Activated B cell treated with CpG ODN at 0.5 μM for 24 hours (primary cell): ENCODE results near the gene TPH1. TPM values are rescaled to one million over a fixed set of nuclear protein-coding genes. Genes with fewer than 3 reads are reported as not detected.

Source experiments
- ATAC-seq: fragments of 200-7000 bp; cut with Tn5 transposase; one replicate; pipeline ENCODE4 v1.10.0; 2021; ENCODE audit warnings: low read depth, mild to moderate bottlenecking, moderate library complexity
- CTCF ChIA-PET: fragments of 350-600 bp; sonication (Branson Sonifier 250); formaldehyde crosslinking; loops from one replicate; lab custom pipeline; 2021; ENCODE audit warnings: antibody characterized with exemption; lab: Charles Lee
- POLR2A ChIA-PET: fragments of 350-600 bp; sonication (Branson Sonifier 250); formaldehyde crosslinking; loops from one replicate; lab custom pipeline; 2021; ENCODE audit warnings: antibody characterized with exemption; lab: Charles Lee
- DNase-seq: peaks from one replicate; pipeline ENCODE4 v3.0.0; 2022
- H3K27ac Mint-ChIP-seq: one replicate; pipeline ENCODE4 v1.8.0; 2020; ENCODE audit warnings: mixed read lengths
- H3K27me3 Mint-ChIP-seq: one replicate; pipeline ENCODE4 v1.8.0; 2021; ENCODE audit warnings: mixed read lengths
- H3K36me3 Mint-ChIP-seq: one replicate; pipeline ENCODE4 v1.8.0; 2021; ENCODE audit warnings: low read depth, mixed read lengths
- H3K4me1 Mint-ChIP-seq: one replicate; pipeline ENCODE4 v1.8.0; 2021; ENCODE audit warnings: mixed read lengths
- H3K4me3 Mint-ChIP-seq: one replicate; pipeline ENCODE4 v1.8.0; 2020; ENCODE audit warnings: mild to moderate bottlenecking, mixed read lengths
- H3K9me3 Mint-ChIP-seq: one replicate; pipeline ENCODE4 v1.8.0; 2020; ENCODE audit warnings: mixed read lengths
- CTCF ChIP-seq: fragments of 200-600 bp; IDR thresholded peaks from one replicate; pipeline ENCODE4 v1.8.0; 2022; ENCODE audit warnings: antibody characterized with exemption, mild to moderate bottlenecking
- intact Hi-C: fragments of 100-400 bp; cut with micrococcal nuclease; formaldehyde crosslinking; loops from one replicate; pipeline ENCODE4 v1.15.1; 2024
- total RNA-seq: library from RNA; stranded (reverse); gene quantifications from 2 replicates; pipeline ENCODE4 v1.2.3, GENCODE V29; 2022

The TPH1 gene
- total RNA-seq, 1 donor from 2014 or later, result 1.4 TPM

DNA sequence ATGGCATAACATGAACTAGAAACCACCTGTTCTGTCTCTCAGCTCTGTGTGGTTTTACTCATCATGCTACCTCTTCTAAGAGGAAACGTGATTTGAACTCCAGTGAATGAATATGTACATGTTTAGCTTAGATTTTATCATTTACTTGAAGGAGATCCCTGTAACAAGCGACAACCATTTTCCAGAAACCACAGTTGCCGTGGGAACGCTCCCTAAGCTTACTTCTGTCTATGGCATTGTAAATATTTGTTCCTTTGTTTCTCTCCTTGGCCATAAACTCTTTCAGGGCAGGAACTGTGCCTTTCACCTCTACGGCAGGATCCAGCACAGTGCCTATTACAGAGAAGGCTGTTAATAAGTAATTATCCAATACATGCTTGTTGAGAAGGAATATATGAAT is 17.1 kb upstream of the TPH1 start:
- H3K27me3 Mint-ChIP-seq, result no peaks in the 10 kb centered on the region
- CTCF ChIA-PET, result no interaction called here
- intact Hi-C loops, result no loop called here
- no peak for TF ChIP-seq CTCF
- no peak overlapping the region for H3K27ac Mint-ChIP-seq
- no peak overlapping the region for H3K4me3 Mint-ChIP-seq
- no peaks in the 10 kb centered on the region for H3K9me3 Mint-ChIP-seq
- H3K36me3 Mint-ChIP-seq, result peaks cover 2% of the 10 kb centered on the region
- POLR2A ChIA-PET, result interaction anchor here (0.6 kb wide), 1 partner anchor 338 kb away, joined by 3 read pairs; no protein-coding TSS in a partner anchor
- no peak for DNase-seq
- no peak for ATAC-seq
- H3K4me1 Mint-ChIP-seq, result no peaks in the 10 kb centered on the region

DNA sequence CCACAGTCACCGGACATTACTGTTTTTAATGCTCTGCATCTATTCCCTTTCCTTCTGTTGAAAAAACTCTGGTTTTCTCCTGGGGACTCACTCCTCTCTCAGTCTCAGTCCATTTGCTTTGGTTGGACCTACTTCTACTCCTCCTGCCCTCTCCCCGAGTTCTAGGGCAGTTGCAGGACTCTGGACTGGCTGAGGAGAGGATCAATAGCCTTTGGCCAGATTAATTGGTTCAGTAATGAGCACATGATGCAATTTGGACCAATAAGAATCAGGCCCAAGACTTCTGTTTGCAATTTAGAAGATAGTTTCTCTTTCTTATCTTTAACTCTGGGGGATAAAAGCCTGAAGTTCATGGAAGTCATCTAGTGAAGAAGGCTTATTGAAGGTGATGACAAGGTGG is 15.3 kb upstream of the TPH1 start:
- TF ChIP-seq CTCF, result no peak
- Mint-ChIP-seq H3K36me3 (peaks cover 2% of the 10 kb centered on the region), H3K9me3 (no peaks in the 10 kb centered on the region), H3K27me3 (no peaks in the 10 kb centered on the region), H3K27ac (no peak overlapping the region), H3K4me3 (no peak overlapping the region), H3K4me1 (no peaks in the 10 kb centered on the region)
- no peak for ATAC-seq
- no peak for DNase-seq
- ChIA-PET CTCF (no interaction called here), POLR2A (no interaction called here)
- intact Hi-C loops, result no loop called here

- DNase-seq (no peak), ATAC-seq (no peak)
- Mint-ChIP-seq H3K36me3 (no peaks in the 10 kb centered on the region), H3K27me3 (no peaks in the 10 kb centered on the region), H3K4me1 (no peaks in the 10 kb centered on the region), H3K9me3 (no peaks in the 10 kb centered on the region), H3K27ac (no peak overlapping the region), H3K4me3 (no peak overlapping the region)
- intact Hi-C loops, result no loop called here
- POLR2A ChIA-PET, result no interaction called here
- TF ChIP-seq CTCF, result no peak
- CTCF ChIA-PET, result no interaction called here
Measured at GRCh38 chr11:18056561-18057181, 10.6 kb upstream of the TPH1 start.

DNA sequence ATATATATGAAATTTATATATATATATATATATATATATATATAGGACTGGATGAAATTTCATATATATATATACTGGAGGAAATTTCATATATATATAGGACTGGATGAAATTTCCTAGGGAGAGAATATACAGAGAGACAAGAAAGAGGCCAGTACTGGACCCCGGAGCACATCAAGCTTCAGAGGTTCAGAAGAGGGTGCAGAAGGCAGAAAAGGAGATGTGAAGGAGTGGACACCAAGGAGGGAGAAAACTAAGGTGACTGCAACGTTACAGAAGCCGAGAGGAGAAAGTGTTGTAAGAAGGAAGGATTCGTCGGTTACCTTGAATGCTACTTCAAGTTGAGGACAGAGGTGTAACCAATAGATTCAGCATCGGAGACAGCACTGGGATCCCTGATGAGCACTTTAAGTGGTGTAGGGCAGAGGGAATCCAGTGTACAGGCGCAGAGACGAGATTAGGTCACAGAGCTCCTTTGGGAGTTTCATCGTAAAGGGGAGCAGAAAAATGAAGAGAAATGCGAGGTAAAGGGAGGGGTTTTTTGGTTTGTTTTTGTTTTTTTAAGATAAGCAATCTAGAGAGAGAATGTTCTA is 8.5 kb upstream of the TPH1 start:
- TF ChIP-seq CTCF, result no peak
- Mint-ChIP-seq H3K27ac (no peak overlapping the region), H3K4me1 (no peaks in the 10 kb centered on the region), H3K4me3 (no peak overlapping the region), H3K27me3 (no peaks in the 10 kb centered on the region), H3K9me3 (no peaks in the 10 kb centered on the region), H3K36me3 (no peaks in the 10 kb centered on the region)
- ATAC-seq (no peak), DNase-seq (no peak)
- intact Hi-C loops, result no loop called here
- ChIA-PET POLR2A (no interaction called here), CTCF (no interaction called here)

DNA sequence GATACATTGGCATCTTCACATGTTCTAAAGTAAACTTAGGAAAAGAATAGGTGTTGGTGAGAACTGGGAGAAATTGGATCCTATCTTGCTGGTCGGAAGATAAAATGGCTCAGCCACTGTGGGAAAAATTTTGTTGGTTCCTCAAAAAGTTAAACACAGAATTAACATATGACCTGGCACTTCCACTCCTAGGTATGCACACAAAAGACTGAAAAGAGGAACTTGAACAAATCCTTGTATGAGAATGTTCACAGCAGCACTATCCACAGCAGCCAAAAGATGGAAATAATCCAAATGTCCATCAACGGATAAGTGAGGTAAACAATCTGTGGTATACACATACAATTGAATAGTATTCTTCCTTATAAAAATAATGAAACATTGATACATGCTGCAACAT is 4.8 kb upstream of the TPH1 start:
- Mint-ChIP-seq H3K27me3 (peaks cover 17% of the 10 kb centered on the region), H3K36me3 (no peaks in the 10 kb centered on the region), H3K27ac (no peak overlapping the region), H3K4me1 (no peaks in the 10 kb centered on the region), H3K4me3 (no peak overlapping the region), H3K9me3 (peaks cover 5% of the 10 kb centered on the region)
- ChIA-PET POLR2A (no interaction called here), CTCF (no interaction called here)
- TF ChIP-seq CTCF, result no peak
- DNase-seq (no peak), ATAC-seq (no peak)
- intact Hi-C loops, result no loop called here
